Raji (cell line): ENCODE measurements around the gene SEL1L.

Experiments used
- POLR2A ChIP-seq: IDR thresholded peaks from 2 replicates; pipeline ENCODE4 v1.6.1; 2011; ENCODE audit warnings: low read depth, low read length, control low read depth; ENCODE audit not compliant: insufficient read depth

SEL1L gene

DNA sequence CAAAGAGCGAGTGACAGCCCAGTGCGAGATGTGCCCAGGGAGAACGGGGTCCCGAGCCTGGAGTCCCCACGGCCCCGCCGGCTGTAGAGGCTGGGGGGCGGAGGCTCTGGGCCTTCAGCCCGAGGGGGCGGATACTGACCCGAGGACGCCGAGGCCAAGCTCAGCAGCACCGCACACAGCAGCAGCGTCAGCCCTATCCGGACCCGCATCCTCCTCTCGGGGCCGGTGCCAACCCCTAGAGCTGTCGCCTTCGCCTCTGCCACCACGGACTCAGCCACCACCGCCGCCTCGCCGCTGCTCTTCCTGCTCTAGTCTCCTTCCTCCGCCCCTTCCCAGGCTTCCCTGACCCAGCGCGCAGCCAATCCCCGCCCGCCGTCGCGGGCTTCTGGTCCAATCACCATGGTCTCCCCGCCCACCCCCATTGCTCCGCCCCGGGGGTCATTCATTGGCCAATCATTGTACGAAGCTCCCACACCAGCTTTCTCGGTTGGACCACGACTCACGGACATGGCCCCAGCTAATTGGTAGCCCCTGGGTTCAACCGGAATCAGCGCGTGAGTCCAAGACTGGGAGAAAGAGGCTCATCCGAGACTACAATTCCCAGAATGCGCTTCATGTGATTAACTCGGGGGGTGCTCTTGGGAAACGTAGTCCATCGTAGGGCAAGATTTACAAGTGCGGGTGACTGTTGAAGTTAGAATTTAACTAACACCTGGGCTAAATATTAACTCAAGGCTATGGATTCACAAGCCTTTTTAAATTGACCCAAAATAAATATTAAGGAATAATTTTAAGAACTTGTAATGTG lies at the start of gene SEL1L:
Gene SEL1L (minus strand): TSS at position 318 of the 808 bp plus-strand sequence. CDS start 109 bp downstream, at position 209.
- TF ChIP-seq POLR2A = peak; percentile 92

DNA sequence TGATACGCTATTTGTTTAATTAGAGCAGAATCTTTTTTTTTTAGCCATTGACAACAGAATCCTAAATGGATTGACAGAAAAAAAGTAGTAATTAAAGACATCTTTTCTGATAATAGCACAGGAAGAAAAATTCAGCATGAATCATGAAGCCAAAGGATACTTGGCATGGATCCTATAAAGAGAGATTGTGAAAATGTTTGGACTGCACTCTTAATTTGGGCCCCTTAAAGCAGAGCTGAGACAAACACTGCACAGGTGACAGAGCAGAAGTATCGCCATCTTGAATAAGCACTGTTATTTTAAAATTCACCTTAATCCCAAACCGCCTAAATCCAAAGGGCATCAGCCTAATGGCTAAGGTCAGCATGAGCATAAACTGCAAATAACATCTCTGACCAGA lies 48.8 kb upstream of the SEL1L start:
- no peak for TF ChIP-seq POLR2A

DNA sequence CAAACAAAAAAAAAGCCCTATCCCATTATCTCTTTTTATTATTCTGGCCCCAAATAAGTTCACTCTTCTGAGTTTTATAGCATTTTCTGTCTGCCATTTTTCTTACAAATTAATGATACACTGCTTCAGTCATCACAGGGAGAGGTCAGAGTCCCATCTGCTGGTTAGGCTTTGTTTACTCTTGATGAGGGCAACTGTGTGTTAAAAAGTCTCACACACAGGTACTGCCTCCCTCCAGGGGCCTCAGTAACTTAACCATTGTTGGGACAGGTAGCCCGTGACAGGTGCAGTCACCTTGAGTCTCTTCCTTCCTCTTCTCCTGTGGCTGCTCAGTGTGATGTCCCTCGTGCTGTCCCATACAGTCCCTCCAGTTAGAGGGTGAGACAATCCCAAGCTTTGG lies 45.5 kb upstream of the SEL1L start:
- no peak for TF ChIP-seq POLR2A

DNA sequence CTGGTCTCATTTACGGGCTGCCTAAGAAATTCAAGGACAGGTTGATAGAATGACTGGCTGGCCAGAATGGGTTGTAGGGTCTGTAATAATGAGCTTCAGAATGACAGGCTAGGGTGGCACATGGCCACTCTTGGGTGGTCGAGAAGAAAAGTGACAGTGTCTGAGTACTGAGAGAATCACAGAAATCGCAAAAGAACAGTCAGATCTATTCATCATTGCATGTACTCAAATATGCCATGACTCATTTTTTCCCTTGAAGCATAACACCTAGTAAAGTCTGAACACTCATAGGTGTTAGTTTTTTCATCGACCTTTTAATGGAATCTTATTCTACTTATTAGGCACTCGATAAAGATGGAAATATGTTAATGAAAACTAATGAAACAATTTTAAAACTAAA lies 37.8 kb upstream of the SEL1L start:
- TF ChIP-seq POLR2A = no peak

DNA sequence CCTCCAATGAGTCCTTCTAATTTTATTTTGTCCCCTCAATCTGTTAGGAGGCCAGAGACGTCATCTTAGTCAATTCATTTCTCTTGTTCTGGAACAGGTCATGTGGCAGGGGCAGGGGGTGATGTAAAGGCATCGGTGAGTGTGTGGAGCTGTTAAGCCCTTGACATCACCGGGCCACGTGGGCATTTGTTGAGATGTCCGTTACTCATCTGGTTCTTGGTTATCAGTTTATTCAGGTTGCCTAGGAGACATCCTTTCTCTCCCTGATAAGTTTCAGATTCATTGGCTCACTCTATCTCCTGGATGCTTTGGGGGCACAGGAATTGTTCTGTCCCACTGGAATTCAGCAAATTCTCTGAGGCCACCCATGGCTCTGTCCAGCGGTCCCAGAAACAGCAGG lies 33.6 kb upstream of the SEL1L start:
- TF ChIP-seq POLR2A = no peak

DNA sequence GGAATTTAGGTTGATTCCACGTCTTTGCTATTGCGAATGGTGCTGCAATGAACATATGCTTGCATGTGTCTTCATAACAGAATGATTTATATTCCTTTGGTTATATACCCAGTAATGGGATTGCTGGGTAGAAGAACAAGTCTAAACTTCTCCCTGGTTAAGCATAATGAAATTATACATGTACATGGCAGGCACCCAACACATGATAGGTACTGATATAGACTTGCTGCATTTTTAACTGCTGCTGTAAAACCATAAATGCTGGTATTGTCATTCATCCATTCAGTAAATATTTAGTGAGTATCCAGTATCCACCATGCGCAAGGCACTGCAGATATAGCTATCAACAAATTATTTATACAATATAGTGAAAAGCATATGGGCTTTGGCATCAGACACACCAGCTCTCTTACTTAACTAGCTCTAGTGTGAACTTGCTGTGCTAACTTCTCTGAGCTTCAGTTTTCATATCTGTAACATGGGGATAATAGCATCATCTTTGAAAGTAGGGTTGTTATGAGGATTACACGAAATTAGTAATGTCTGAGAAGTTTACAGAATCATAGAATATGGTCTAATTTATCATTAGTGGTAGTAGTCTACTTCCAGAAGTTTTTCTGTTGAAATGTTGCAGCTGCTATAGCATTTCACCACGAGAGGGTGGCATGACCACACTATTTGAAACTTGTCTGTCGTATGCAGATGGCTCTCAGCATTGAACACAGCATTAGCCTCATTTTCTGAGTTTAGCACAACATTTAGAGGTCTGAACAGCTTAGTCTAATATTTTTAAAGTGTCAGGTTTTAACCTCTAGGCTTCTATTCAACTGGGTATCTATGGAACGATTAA lies 32.0 kb upstream of the SEL1L start:
- TF ChIP-seq POLR2A = no peak

DNA sequence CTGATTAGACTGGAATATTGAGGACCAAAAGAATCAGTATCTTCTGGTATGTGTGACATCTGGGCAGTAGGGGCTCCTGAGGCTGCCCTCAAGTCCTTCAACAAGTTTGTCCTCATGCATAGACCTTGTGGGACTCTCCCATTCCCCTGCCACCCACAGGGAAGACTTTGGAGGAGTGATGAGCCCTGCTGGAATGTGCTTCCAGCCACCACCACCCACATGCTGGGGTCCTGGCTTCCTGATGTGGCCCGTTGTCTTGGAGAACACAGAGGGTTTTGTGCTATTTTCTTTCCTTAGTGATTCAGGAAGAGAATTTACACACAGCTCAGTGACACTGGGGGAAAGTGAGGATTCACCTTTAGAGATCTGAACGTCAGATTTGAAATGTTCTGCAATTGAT lies 29.2 kb upstream of the SEL1L start:
- no peak for TF ChIP-seq POLR2A

DNA sequence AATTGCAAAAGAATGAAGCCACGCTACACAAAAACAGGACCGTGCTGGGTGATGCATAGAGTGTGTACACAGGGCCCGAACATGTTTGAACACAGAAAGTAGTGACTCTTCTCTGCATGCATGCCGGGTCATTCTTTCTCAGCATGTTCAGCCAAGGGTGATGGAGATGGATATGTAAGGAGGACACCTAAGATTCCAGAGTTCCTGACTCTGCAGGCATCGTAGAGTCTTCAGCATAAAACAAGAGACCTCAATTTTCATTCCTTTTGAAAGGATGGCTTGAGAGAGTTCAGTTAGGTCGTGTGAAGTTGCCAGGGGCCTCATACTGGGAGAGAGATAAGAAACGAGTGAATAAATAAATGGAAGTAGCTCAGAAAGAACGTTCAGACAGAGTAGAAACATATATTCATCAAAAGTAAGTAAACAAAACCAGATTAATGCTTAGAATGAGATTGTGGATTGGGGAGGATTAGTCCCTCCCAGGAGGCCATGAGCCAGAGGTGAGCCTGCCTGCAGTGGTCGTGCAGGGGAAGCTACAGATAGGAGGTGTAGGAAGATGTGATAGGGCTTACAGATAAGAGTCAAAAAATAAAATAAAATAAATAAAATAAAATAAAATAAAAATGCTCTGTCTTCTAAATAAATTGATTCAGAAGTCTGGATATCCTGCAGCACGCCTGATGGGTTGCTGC lies 27.6 kb upstream of the SEL1L start:
- no peak for TF ChIP-seq POLR2A

DNA sequence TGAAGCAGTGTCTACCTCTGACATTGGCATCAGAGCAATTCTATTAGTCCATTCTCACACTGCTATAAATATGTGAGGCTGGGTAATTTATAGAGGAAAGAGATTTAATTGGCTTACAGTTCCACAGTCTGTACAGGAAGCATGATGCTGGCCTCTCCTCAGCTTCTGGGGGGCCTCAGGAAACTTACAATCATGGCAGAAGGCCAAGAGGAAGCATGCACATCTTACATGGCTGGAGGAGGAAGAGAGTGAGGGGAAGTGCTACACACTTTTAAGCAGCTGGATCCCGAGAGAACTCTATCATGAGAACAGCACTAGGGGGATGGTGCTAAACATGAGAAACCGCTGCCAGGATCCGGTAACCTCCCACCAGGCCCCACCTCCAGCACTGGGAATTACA lies 25.7 kb upstream of the SEL1L start:
- TF ChIP-seq POLR2A = no peak

DNA sequence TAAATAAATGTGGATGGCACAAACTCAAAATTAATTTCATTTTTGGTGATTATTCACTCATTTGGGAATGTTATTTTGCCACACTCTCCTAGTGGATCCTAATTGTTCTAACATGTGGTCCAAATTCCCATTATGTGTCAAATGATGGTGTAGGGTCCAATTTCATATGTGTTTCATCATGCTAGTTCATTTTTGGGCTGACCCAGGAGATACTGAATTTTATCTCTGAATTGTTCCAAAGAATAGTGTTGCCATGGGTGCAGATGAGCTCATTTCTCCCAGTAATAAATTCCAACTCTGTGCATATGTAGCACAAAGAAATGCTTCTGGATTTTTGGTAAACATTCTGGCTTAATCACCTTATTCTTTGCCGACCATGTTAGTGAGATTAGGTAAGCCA lies 23.5 kb upstream of the SEL1L start:
- no peak for TF ChIP-seq POLR2A

DNA sequence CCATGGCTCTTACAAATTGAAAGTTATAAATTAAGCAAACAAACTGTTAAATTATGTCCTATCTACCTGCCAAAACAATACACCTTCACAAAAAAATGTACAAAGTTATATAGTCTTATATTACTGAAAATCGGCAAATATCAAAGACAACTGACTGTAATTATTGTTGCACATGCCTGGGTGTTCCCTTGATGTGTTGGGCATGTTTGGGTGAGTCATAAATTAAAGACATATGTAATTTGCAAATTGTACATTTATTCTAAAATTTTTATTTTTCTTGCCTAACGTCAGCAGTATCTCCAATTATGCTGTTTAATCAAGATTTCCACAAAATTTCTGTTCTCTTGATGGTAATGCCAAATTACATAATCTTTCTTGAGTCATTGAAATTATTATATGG lies 22.0 kb upstream of the SEL1L start:
- TF ChIP-seq POLR2A = no peak

DNA sequence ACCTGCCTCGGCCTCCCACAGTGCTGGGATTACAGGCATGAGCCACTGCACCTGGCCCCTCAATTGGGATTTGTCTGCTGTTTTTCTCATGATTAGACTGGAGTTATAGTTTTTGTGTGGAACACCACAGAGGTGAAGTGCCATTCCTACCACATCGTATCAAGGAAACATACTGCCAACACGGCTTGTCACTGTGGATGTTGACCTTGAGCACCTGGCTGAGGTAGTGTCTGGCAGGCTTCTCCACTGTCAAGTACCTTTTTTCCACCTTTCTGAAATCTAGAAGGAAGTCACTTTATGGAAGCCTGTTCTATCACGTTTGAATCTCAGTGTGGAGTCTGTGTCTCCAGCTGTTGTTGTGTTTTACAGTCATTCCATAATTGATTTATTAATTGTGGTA lies 21.4 kb upstream of the SEL1L start:
- TF ChIP-seq POLR2A = no peak

DNA sequence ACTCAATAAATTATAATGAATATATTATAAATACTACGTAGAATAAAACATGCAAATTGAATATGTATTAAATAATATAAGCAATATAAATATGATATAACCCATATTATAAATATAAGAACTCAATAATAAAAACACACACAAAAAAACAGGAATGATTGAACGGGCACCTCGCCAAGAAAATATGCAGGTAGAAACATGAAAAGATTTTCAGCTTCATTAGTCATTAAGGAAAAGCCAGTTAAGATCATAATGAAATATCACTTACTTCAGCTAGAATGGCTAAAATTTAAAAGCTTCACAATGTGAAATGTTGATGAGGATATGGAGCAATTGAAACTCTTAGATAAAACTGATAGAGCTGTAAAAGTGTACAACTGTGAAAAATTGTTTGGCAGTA lies 17.8 kb upstream of the SEL1L start:
- TF ChIP-seq POLR2A = no peak

DNA sequence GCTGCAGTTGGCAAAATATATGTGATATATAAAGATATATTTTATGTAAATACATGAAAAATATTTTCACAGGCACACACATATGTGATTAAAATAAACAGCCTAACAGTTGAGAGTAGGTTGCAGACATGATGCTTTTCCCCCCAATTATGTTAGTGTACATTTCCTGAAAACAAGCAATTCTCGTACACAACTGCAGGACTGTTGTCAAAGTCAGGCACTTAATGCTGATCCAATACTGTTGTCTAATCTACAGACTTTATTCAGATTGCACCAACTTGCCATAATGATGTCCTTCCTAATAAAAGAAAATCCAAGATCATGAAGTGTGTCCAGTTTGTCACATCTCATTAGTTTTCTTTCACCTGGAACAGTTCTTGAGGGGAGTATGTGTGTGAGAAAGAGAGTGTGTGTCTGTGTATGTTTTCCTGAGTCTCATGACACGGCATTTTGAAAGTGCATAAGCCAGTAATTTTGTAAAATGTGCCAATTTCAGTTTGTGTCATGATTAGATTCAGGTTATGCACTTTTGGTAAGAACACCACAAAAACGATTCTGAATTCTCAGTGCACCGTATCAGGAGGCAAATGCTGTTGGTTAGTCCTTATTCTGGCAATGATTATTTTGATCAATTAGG lies 16.5 kb upstream of the SEL1L start:
- TF ChIP-seq POLR2A = no peak

DNA sequence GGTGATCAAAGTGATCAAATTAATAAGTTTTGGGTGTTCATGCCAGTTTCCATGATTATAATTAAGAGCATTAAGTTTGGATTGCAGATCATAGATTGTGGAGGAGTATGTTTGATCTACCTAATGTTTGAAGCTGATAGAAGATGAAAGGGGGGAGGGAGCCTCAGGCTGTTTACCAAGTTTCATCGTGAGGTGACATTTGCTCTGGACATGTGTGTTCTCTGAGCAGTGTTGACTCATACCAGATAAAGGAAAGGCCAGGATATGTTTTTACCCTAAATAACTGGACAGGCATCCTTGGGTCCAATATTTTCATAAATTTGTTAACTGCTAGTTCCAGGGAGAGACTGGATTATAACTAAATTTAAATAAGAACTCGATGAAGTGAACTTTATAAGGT lies 3.5 kb upstream of the SEL1L start:
- no peak for TF ChIP-seq POLR2A
